Psoas muscle (tissue), 8 donors: ENCODE data around the gene HS3ST2. TPM values are rescaled to one million over a fixed set of nuclear protein-coding genes. Genes with fewer than 3 reads are reported as not detected.

ENCODE experiments used
- ATAC-seq, 4 donors: fragments of 200-7000 bp; cut with Tn5 transposase; one replicate each; pipeline ENCODE4 v1.9.1; 2020; ENCODE audit warnings: moderate library complexity in 3 of 4, mild to moderate bottlenecking in 2 of 4
- DNase-seq, 2 donors: peaks; one replicate each; pipeline ENCODE4 v3.0.0-alpha.2; 2020
- H3K27ac ChIP-seq: fragments of 200-600 bp; one replicate; pipeline ENCODE4 v1.8.0; 2022
- H3K27me3 ChIP-seq, 3 donors: fragments of 200-600 bp in 1 of 3; one replicate each; pipeline versions ENCODE4 v1.6.1 to v1.8.0; 2013 to 2022; ENCODE audit warnings: low read length in 2 of 3, mild to moderate bottlenecking in 2 of 3, moderate library complexity in 1 of 3; ENCODE audit not compliant: insufficient read depth in 3 of 3
- H3K36me3 ChIP-seq, 2 donors: fragments of 200-600 bp in 1 of 2; one replicate each; pipeline versions ENCODE4 v1.6.1 to v1.8.0; 2013 to 2022; ENCODE audit warnings: low read depth in 1 of 2, mild to moderate bottlenecking in 1 of 2, moderate library complexity in 1 of 2; ENCODE audit not compliant: insufficient read depth in 1 of 2
- H3K4me1 ChIP-seq: fragments of 200-600 bp; one replicate; pipeline ENCODE4 v1.8.0; 2022
- H3K4me3 ChIP-seq: fragments of 200-600 bp; one replicate; pipeline ENCODE4 v1.8.0; 2022; ENCODE audit warnings: mild to moderate bottlenecking
- H3K9me3 ChIP-seq: fragments of 200-600 bp; one replicate; pipeline ENCODE4 v1.8.0; 2022
- WGBS, 3 donors: extraction: QIAGEN DNeasy Blood & Tissue Kit; methylation state at CpG; one replicate each; pipeline versions ENCODE4 v1.1.6 to v1.1.7; 2013; 5-methylcytosine and 5-hydroxymethylcytosine counted together
- intact Hi-C, 2 donors: fragments of 100-400 bp; cut with DNase I; formaldehyde crosslinking; loops; one replicate each; pipeline versions ENCODE4 v1.11.0 to v1.14.2; 2022
- polyA plus RNA-seq, 3 donors: library from polyadenylated mRNA; stranded (reverse); fragments of 200-250 nt; gene quantifications; one replicate each; pipeline ENCODE4 v1.2.3, GENCODE V29; 2013
- total RNA-seq, 4 donors: library from RNA; stranded (reverse); fragmentation: NEBNext Ultra II Directional in 2 of 4; extraction: Animal tissue kit (Norgen Biotek cat#: 25700) in 2 of 4; gene quantifications; one replicate each; pipeline versions ENCODE4 v1.2.1 to v1.2.4, GENCODE V29; 2021 to 2023
- TF ChIP-seq, protein P1 (sequence below): fragments of 200-600 bp; IDR thresholded peaks from one replicate; pipeline ENCODE4 v1.8.0; 2022; ENCODE audit warnings: antibody characterized with exemption
- donor health status: healthy with polysubstance abuse.
- donor health status: DM: no; HTN: no; CAD: no; lungs with moderate emphysema.
- donor health status: Bipolar disorder and iron deficiency.
- donor health status: healthy.
- donor health status: DM: yes; HTN: yes; CAD: no.
- donor health status: DM: no; HTN: no; CAD: no.
- donor health status: DM: no; HTN: no; CAD: no.
- donor health status: DM: yes; HTN: yes; CAD: no.

HS3ST2 gene
- total and polyA plus RNA-seq, 7 donors, result 0.05 to 1.6 (median 0.42) TPM; not detected in 1

GRCh38 chr16:22847100-22847499, 33.1 kb downstream of the HS3ST2 start:
- TF ChIP-seq, protein P1, sequence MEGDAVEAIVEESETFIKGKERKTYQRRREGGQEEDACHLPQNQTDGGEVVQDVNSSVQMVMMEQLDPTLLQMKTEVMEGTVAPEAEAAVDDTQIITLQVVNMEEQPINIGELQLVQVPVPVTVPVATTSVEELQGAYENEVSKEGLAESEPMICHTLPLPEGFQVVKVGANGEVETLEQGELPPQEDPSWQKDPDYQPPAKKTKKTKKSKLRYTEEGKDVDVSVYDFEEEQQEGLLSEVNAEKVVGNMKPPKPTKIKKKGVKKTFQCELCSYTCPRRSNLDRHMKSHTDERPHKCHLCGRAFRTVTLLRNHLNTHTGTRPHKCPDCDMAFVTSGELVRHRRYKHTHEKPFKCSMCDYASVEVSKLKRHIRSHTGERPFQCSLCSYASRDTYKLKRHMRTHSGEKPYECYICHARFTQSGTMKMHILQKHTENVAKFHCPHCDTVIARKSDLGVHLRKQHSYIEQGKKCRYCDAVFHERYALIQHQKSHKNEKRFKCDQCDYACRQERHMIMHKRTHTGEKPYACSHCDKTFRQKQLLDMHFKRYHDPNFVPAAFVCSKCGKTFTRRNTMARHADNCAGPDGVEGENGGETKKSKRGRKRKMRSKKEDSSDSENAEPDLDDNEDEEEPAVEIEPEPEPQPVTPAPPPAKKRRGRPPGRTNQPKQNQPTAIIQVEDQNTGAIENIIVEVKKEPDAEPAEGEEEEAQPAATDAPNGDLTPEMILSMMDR, result no peak
- Histone ChIP-seq H3K9me3 (no peaks in the 10 kb centered on the region), H3K4me3 (no peak overlapping the region), H3K27me3 (no peaks in the 10 kb centered on the region), H3K4me1 (no peaks in the 10 kb centered on the region), H3K27ac (no peak overlapping the region), H3K36me3 (no peaks in the 10 kb centered on the region)
- WGBS, 3 donors, result 63 to 68% (median 63%) methylated on average over 3 of the region's 3 CpGs
- intact Hi-C loops, result no loop called here
- no peak for ATAC-seq
- DNase-seq, result no peak

- Histone ChIP-seq H3K27me3 (peaks cover 0 to 2% (median 0%) of the 10 kb centered on the region in 3 donors), H3K27ac (no peak overlapping the region), H3K9me3 (no peaks in the 10 kb centered on the region), H3K36me3 (no peaks in the 10 kb centered on the region), H3K4me3 (no peak overlapping the region), H3K4me1 (no peaks in the 10 kb centered on the region)
- DNase-seq (no peak), ATAC-seq (no peak)
- TF ChIP-seq, protein P1, result no peak
- WGBS, 3 donors, result 91 to 96% (median 92%) methylated on average over 2 of the region's 2 CpGs
- intact Hi-C loops, result no loop called here
These were observed 33.7 kb downstream of the HS3ST2 start for GRCh38 chr16:22847690-22848089.

- peaks cover 0 to 2% (median 0%) of the 10 kb centered on the region in 3 donors for H3K27me3 ChIP-seq
- TF ChIP-seq, protein P1, result no peak
- intact Hi-C loops, result no loop called here
- ATAC-seq, result no peak
- 30 to 37% (median 34%) methylated on average over 4 of the region's 4 CpGs for WGBS, 3 donors
- H3K9me3 ChIP-seq, result no peaks in the 10 kb centered on the region
- no peak overlapping the region for H3K4me3 ChIP-seq
- H3K36me3 ChIP-seq, result no peaks in the 10 kb centered on the region
- no peak for DNase-seq
- H3K27ac ChIP-seq, result no peak overlapping the region
- H3K4me1 ChIP-seq, result no peaks in the 10 kb centered on the region
These were observed 34.5 kb downstream of the HS3ST2 start for GRCh38 chr16:22848451-22848850.

DNA sequence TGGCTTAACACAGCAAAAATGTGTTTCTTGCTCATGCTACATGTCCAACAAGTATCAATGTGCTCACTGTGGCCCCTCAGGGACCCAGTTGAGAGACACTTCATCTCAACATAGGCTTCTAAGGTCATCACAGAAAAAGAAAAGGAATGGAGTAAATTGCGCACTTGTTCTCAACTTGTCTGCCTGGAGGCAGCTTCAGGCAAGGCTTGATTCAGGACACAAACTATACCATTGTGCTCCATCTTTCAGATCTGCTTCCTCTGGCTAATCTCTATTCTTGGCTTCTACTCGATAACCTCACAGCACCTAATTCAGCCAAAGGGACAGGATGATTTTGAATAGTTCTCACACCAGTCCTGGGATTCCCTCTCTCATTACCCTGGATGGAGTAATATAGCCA, 35.6 kb downstream of the HS3ST2 start:
- 90 to 94% (median 94%) methylated on average over 2 of the region's 2 CpGs for WGBS, 3 donors
- TF ChIP-seq, protein P1, result no peak
- ATAC-seq (no peak), DNase-seq (no peak)
- H3K4me3 ChIP-seq, result no peak overlapping the region
- no peaks in the 10 kb centered on the region for H3K9me3 ChIP-seq
- peaks cover 0 to 2% (median 0%) of the 10 kb centered on the region in 3 donors for H3K27me3 ChIP-seq
- H3K36me3 ChIP-seq, result no peaks in the 10 kb centered on the region
- H3K27ac ChIP-seq, result no peak overlapping the region
- intact Hi-C loops, result no loop called here
- H3K4me1 ChIP-seq, result no peaks in the 10 kb centered on the region

GRCh38 chr16:22855231-22855630, 41.3 kb downstream of the HS3ST2 start:
- intact Hi-C loops, result no loop called here
- Histone ChIP-seq H3K27ac (no peak overlapping the region), H3K27me3 (peaks cover 0 to 4% (median 2%) of the 10 kb centered on the region in 3 donors), H3K36me3 (no peaks in the 10 kb centered on the region), H3K4me1 (no peaks in the 10 kb centered on the region), H3K9me3 (no peaks in the 10 kb centered on the region), H3K4me3 (no peak overlapping the region)
- DNase-seq, result no peak
- 21 to 33% (median 33%) methylated on average over 2 of the region's 2 CpGs for WGBS, 3 donors
- ATAC-seq, result no peak
- TF ChIP-seq, protein P1, result no peak
